BE2C (cell line): ENCODE results near the gene LRSAM1.
A peak's percentile ranks its signal among the peaks of the same experiment; 100 is the strongest.

ENCODE experiments used
- DNase-seq: peaks from one replicate; pipeline ENCODE4 v3.0.0-alpha.2; 2020
- H3K27me3 ChIP-seq: fragments of 250-450 bp; sonication (Bioruptor Pico); 2 replicates; pipeline ENCODE4 v1.5.1; 2020; ENCODE audit warnings: mild to moderate bottlenecking
- H3K36me3 ChIP-seq: fragments of 250-450 bp; sonication (Bioruptor Pico); 2 replicates; pipeline ENCODE4 v1.5.1; 2020; ENCODE audit warnings: mild to moderate bottlenecking
- H3K4me1 ChIP-seq: fragments of 250-450 bp; sonication (Bioruptor Pico); 2 replicates; pipeline ENCODE4 v1.5.1; 2020
- H3K4me3 ChIP-seq: 2 replicates; pipeline ENCODE4 v1.5.1; 2011; ENCODE audit warnings: low read depth, low read length
- H3K9me3 ChIP-seq: fragments of 250-450 bp; sonication (Bioruptor Pico); 2 replicates; pipeline ENCODE4 v1.5.1; 2020
- TF ChIP-seq, protein P1 (sequence below): IDR thresholded peaks from 2 replicates; pipeline ENCODE4 v1.5.1; 2012; ENCODE audit warnings: mild to moderate bottlenecking, low read depth, low read length

The LRSAM1 gene

DNA sequence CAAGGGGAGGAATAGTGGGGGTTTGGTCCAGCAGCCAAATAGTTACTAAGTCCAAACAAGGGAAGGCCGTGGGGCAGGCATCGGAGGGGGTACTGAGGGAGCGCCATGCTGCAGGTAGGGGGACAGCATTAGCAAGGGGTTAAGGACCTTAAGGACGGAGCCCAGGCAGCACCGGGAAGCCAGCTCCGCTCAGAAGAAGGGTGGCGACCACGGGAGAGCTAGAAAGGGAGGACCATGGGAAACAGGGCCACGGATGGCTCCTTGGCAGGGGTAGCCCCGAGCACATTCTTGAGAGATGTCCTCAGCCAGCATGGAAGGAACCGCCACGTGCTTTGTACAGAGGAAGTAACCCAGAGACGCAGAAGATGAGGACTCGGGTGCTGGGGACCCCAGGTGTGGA is 84.5 kb downstream of the LRSAM1 start:
- Histone ChIP-seq H3K27me3 (no peaks in the 10 kb centered on the region), H3K9me3 (no peaks in the 10 kb centered on the region), H3K4me1 (no peaks in the 10 kb centered on the region), H3K4me3 (no peak overlapping the region), H3K36me3 (no peaks in the 10 kb centered on the region)
- TF ChIP-seq, protein P1, sequence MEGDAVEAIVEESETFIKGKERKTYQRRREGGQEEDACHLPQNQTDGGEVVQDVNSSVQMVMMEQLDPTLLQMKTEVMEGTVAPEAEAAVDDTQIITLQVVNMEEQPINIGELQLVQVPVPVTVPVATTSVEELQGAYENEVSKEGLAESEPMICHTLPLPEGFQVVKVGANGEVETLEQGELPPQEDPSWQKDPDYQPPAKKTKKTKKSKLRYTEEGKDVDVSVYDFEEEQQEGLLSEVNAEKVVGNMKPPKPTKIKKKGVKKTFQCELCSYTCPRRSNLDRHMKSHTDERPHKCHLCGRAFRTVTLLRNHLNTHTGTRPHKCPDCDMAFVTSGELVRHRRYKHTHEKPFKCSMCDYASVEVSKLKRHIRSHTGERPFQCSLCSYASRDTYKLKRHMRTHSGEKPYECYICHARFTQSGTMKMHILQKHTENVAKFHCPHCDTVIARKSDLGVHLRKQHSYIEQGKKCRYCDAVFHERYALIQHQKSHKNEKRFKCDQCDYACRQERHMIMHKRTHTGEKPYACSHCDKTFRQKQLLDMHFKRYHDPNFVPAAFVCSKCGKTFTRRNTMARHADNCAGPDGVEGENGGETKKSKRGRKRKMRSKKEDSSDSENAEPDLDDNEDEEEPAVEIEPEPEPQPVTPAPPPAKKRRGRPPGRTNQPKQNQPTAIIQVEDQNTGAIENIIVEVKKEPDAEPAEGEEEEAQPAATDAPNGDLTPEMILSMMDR, result no peak
- no peak for DNase-seq

DNA sequence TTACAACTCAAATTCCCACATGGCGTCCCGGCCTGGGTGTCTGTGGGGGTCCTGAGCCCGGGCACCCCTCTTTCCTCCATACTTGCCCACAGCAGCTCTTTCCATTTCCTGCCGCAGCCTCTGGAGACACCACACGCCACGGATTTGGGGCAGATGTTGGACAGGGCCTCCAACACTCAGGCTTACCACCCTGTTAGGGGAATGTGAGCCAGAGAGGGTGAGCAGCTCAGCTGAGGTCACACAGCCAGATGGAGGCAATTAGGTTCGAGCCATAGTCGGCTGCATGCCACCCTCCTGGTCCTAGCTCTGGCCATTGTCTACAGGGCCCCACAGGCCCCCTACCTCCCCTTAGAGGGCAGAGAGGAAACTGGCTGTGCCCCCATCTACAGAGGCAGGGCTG is 85.2 kb downstream of the LRSAM1 start:
- Histone ChIP-seq H3K27me3 (no peaks in the 10 kb centered on the region), H3K4me1 (no peaks in the 10 kb centered on the region), H3K4me3 (no peak overlapping the region), H3K9me3 (no peaks in the 10 kb centered on the region), H3K36me3 (no peaks in the 10 kb centered on the region)
- DNase-seq, result no peak
- TF ChIP-seq, protein P1, result no peak

DNA sequence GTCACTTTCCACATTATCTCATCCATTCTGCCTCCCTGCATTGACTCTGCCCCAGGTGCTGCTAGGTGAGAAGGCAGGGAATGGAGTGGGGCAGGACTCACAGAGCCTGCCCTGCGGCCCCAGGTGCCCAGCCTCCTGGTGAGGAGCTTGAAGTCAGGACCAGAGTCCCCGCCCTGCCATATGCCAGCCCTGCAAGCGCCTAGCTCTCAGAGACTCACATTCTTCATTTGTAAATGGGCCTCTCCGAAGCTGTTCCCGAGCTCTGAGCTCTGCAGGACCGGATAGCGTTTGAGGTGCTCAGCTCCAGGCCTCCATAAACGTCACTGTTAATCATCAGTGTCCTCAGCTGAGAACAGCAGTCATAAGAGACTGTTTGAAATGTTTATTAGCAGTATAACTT is 85.7 kb downstream of the LRSAM1 start:
- Histone ChIP-seq H3K27me3 (no peaks in the 10 kb centered on the region), H3K4me1 (no peaks in the 10 kb centered on the region), H3K4me3 (no peak overlapping the region), H3K36me3 (no peaks in the 10 kb centered on the region), H3K9me3 (no peaks in the 10 kb centered on the region)
- TF ChIP-seq, protein P1, result no peak
- DNase-seq, result no peak

DNA sequence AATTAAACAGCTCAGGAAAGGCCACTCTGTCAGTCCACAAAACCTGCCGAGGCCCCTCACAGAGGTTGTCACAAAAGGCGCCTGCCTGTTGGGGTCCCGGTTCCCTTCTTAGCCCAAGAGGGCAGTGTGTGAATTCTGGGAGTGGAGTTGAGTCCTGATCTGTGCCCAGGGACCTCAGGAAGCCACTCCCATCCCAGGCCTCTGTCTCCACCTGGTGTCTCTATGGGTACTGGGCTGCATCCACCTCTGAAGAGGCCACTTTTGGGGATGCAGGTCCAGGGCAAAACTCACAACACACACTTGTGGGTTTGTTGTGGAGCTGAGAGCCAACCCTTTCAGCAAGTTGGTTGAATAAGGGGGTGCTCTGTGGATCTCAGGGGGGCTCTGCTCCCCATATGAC is 86.5 kb downstream of the LRSAM1 start:
- Histone ChIP-seq H3K4me1 (no peaks in the 10 kb centered on the region), H3K4me3 (no peak overlapping the region), H3K9me3 (no peaks in the 10 kb centered on the region), H3K36me3 (no peaks in the 10 kb centered on the region), H3K27me3 (no peaks in the 10 kb centered on the region)
- TF ChIP-seq, protein P1, result peak; percentile 36; the same call in 1 of the 2 replicates
- no peak for DNase-seq

DNA sequence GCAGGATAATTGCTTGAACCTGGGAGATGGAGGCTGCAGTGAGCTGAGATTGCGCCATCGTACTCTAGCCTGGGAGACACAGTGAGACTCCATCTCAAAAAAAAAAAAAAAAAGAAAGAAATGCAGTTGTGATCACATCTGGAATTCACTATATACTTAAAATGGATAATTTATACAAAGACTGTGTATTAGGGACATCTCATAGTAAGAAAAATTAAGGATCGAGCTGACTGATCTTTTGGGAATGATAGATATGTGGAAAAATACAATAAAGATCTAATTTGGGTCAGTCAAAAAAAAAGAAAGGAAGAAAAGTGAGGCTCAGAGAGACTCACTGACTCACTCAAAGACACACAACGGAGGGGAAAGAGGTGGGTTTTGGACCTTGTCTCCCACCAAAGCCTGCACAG is 87.5 kb downstream of the LRSAM1 start:
- Histone ChIP-seq H3K36me3 (no peaks in the 10 kb centered on the region), H3K9me3 (no peaks in the 10 kb centered on the region), H3K27me3 (no peaks in the 10 kb centered on the region), H3K4me3 (no peak overlapping the region), H3K4me1 (no peaks in the 10 kb centered on the region)
- TF ChIP-seq, protein P1, result no peak
- no peak for DNase-seq

DNA sequence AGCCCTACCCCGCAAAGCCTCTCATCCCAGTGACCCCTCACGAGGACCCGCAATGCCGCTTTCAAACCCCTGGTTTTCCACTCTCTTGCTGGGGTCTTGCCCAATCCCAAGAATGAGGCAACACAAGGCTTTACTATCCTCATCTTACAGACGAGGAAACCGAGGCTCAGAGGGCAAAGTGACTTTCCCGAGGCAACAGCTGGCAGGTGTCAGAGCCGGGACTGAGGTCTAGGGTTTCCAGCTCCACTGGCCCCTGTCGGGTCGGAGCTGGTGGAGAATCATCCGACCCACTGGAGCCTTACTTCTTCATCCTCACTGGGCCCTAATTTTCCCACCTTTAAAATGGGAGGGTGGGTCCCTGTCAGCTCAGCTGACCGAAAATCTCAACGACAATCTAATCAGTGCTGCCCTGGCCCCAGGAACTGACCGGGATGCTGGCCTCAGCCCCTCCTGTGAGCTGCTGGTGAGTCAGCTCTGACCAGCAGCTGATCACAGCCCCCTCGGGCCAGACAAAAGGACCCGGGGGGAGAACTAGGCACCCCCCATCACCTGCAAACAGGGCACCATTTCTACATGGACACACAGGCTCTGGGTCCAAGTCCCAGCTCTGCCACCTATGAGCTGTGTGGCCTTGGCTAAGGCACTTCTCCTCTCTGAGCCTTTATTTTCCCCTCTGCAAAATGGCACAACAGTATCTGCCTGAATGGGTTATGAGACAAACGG is 88.1 kb downstream of the LRSAM1 start:
- no peaks in the 10 kb centered on the region for H3K9me3 ChIP-seq
- H3K4me1 ChIP-seq, result no peaks in the 10 kb centered on the region
- TF ChIP-seq, protein P1, result no peak
- no peaks in the 10 kb centered on the region for H3K27me3 ChIP-seq
- no peaks in the 10 kb centered on the region for H3K36me3 ChIP-seq
- DNase-seq, result no peak
- no peak overlapping the region for H3K4me3 ChIP-seq
